ENCODE measurements around the gene ARPC5L.
A peak's percentile ranks its signal among the peaks of the same experiment; 100 is the strongest.
"Not testable (repeated sequence)": the region's sequence is repeated elsewhere in the genome, so short reads cannot be mapped to it uniquely, and the experiment has no call there.

ARPC5L gene

DNA sequence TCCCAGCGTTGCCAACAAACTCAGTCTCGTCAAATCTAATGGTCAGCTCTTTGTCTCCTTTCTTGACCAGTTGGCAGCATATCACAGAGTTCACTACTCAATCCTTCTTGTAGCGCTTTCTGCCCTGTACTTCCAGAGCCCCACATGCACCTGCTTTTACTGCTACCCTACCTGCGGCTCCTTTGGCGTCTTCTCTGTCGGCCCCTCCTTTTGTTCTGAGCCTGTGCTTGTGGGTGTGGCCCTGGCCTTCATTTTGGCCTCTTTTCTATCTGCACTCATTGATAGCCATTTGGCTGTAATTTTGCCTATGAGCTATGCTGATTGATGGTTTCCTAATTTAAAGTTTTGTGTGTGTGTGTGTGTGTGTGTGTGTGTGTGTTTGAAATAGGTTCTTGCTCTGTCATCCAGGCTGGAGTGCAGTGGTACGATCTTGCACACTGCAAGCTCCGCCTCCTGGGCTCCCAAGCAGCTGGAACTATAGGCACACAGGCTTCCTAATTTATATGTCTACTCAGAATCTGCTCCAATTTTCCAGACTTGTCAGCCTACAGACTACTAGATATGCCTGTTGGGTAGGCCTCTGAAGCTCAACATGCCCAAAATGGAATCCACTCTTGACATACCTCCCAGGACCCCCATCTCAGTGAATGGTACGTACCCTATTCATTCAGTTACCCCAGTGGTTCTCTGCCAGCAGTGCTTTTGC, 32.3 kb downstream of the ARPC5L start:
- no peak for DNase-seq

DNA sequence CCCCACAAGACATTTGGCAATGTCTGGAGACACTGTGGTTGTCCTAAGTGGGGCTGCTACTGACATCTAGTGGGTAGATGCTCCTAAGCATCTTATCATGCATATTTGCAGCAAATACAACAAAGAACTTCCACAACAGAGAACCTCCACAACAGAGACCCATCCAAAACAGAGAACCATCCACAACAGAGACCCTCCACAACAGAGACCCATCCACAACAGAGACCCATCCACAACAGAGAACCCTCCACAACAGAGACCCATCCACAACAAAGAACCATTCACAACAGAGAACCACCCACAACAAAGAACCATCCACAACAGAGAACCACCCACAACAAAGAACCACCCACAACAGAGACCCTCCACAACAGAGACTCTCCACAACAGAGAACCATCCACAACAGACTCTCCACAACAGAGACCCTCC, 32.8 kb downstream of the ARPC5L start:
- peak; percentile 17 to 43 (median 20) for DNase-seq

DNA sequence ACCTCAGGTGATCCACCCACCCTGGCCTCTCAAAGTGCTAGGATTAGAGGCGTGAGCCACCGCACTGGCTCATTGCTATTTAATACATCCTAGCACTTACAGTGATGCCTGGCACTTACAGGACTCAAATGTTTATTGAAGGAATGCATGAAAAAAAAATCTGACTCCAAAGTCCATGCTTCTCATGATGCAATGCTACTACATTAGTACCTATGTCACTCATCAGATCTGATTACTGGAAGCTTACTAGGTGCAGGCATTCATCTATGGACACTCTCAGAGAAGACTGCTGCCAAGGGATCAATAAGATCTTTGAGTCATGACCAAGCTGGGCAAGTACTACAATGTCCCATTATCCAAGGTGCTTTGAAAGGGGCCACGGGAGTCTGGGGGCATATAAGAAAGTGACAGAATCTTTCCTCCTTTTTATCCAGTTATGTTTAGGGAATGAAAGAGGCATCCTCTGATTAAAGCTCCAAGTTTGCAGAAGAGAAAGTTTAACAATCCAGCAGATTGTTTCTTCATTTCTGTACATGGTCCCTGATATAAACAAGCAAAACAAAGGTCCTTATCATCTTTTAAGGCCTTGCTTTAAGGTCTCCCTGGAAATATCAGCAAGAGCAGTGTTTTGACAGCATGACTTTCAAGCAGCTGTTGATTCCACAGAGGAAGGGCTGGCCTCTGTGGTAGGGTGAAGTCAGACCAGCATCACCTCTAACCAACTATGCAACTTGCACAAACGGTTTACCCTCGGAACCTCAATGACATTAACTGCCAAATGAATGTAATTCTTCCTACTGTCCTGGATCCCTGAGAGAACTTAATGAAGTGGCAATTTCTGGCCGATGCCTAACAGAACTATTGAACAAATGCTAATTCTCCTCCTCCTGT, 35.9 kb downstream of the ARPC5L start:
- DNase-seq = no peak

DNA sequence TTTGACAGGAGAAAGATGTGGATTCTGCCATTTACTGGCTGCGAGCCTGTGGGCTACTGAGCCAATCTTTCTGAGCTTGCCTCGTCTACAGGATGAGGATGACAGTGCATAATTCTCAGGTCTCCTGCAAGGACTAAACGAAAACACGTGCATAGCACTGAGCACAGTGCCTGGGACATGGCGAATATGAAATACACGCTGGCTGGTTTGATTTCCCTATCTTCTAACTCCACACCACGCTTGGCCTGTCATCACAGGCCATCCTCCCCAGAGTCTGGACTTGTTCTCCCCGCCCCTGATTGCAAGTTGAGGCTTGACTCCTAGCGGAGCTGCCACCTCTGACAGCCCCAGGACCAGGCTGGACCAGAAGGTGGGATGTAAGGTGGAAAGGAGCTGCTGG, 37.9 kb downstream of the ARPC5L start:
- no peak for DNase-seq

DNA sequence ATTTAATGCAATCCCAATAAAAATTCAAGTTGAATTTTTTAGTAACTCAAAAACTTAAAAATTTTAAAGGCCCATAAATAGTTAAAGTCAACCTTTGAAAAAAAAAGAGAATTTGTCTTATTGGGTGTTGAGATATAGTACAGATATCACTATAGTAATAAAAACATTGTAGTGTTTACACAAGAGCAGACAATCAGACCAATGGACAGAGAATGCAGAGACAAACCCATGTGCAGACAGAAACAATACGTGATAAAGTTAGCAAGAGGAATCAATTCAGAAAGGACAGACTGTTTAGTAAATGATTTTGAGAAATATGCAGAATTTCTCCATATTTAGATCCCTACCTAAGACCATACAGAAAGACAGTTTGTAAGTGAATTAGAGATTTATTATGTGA, 45.0 kb downstream of the ARPC5L start:
- DNase-seq = no peak

DNA sequence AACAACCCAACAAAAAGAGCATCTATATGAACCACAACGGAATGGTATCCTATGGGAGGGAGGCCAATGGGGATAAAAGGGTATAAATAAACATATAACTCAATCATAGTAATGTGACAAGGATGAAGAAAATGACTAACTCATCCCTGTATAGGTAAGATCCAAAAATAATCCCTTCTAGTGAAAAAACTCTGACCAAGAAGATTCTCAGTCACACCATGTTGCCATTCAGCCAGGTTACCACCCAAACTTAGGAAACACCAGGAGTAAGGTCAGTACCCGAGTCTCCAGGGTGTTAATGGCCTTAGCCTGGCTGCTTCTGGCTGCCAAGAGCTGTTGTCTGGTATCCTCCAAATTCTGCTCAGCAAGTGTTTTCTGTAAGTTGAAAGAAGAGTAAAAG, 46.2 kb downstream of the ARPC5L start:
- DNase-seq = no peak

DNA sequence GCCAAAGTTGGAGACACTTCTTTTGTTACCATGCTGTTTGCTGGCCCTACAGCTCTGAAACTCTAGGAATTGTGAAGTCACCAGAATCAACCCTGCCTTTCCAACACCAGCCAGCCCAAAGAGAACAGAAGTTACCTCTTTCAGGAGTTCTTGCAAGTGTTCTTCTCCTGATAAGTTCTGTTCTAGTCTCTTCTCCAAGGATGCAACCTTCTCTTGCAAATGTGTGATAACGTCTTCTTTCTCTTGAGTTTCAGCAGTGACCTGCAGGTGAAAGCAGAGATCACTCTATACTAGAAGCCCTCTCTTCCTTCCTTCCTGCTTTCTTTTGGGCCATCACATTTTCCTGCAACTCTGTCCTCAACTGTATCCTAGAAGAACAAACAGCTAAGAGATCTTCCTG, 49.8 kb downstream of the ARPC5L start:
- no peak for DNase-seq

DNA sequence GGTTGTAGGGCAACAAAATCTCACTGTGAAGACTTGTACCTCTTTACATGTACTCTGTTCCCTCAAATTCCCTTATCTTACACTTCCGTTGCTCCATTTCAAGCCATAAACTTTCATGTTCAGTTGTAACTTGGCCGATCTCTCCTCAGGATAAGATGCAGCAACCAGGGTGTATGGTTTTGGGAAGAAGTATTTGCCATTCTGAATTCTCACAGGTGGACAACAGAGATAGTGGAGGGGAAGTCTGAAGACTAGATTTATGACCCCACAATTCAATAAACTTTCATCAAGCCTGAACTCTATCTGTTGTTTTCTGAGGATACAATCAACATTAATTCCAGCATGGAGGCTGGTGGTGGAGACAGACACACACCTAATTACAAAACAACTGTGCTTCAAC, 51.4 kb downstream of the ARPC5L start:
- DNase-seq = no peak

DNA sequence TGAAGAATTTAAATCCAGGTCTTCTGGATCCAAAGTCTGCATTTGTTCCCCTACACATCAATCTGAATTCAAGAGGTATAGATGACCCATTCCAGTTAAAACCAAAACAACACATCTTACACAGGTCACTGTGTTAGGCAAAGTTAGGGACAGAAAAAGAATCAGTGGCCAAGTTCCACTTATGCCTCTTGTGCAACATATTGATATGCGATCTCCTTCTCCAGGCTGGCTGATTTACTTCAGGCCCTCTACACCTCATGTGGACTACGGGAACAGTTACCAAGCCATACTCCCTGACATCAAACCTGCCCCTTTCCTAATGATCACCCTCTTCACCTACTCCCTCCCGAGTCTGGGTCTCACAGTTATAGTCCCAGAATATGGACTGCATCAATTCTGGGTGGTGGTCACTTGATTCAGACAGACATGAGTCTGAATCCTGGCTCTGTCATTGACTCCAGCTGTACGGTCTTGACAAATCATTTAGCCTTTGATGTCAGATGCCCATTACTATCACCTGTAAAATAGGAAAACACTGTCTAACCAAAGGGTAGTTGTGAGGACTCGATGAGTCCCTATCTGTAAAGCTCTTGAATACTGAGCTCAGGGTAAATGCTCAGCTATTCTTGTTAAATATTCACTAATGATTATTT, 52.9 kb downstream of the ARPC5L start:
- DNase-seq = no peak

DNA sequence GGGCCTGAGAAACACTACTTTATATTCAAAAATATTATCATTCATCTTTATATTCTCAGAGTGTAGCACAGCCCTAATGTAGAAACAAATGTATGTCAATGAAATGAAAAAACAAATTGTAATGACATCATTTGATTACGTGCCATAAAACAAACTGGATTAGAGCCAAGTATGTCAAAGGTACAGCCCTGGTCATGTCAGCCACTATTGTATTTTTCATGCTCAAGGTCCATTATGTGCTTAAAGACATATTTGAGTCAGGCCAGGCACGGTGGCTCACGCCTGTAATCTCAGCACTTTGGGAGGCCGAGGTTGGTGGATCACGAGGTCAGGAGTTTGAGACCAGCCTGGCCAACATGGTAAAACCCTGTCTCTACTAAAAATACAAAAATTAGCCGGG, 58.5 kb downstream of the ARPC5L start:
- DNase-seq = not testable (repeated sequence)
